ENCODE measurements around the gene HDAC11.

DNA sequence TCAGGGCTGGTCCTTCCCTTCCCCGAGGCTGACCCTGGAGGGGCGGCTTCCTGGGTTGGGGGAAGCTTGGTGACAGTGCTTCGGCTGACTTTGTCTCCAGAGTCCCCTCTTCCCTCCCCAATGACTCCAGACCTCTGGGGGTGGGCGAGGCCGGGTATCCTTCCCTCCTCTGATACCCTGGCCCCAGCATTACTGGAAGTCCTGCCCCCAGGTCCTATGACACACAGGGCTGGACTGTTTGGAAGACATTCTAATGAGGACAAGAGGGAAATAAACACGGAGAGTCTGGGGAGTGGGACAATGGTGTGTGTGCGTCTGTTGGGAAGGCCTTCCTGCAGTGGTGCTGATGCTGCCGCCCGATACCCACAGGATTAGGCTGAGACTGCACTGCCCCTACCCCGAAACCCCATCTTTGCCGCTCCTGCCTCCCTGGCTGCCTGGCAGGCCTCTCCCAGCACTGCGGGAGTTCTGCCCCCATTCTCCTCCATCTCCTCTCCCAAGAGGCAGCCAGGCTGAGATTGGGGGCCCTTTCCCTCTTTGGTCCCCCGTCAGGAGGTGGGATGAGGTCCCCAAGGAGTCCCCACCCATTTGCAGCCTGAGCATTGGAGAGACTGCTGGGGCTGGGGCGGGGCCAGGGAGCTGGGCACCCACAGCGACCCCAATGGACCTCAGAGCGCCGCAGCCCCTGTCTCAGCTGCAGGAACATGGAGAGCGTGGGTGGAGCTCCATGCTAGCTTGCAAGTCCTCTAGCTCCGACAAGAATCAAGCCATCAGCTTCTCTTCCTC is 39.1 kb downstream of the HDAC11 start:
- TF ChIP-seq CTCF (conservative IDR thresholded peaks at IDR 0.05; ENCODE audit: low read depth, low read length) = no peak
- TF ChIP-seq, protein P1, sequence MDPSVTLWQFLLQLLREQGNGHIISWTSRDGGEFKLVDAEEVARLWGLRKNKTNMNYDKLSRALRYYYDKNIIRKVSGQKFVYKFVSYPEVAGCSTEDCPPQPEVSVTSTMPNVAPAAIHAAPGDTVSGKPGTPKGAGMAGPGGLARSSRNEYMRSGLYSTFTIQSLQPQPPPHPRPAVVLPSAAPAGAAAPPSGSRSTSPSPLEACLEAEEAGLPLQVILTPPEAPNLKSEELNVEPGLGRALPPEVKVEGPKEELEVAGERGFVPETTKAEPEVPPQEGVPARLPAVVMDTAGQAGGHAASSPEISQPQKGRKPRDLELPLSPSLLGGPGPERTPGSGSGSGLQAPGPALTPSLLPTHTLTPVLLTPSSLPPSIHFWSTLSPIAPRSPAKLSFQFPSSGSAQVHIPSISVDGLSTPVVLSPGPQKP (IDR thresholded peaks at IDR 0.05; ENCODE audit: borderline replicate concordance, low read depth, low read length) = no peak
- TF ChIP-seq POLR2A (IDR thresholded peaks at IDR 0.05; ENCODE audit: low read depth, low read length) = no peak
- TF ChIP-seq RFX5 (IDR thresholded peaks at IDR 0.05; ENCODE audit: low read depth, low read length) = no peak
- no peak for TF ChIP-seq USF2 (IDR thresholded peaks at IDR 0.05; ENCODE audit: low read depth, low read length)
- TF ChIP-seq FOS (IDR thresholded peaks at IDR 0.05; ENCODE audit: low read depth, low read length) = no peak
- no peak for TF ChIP-seq MXI1 (IDR thresholded peaks at IDR 0.05; ENCODE audit: borderline replicate concordance, low read depth, low read length)

Data from IMR-90 (cell line).